NCI-H69 (cell line): ENCODE data around the gene DLX1.
"Not testable (repeated sequence)": the region's sequence is repeated elsewhere in the genome, so short reads cannot be mapped to it uniquely, and the experiment has no call there.

Source experiments
- DNase-seq: peaks from one replicate; lab custom pipeline; 2025; lab: John Stamatoyannopoulos, UW

Gene DLX1

DNA sequence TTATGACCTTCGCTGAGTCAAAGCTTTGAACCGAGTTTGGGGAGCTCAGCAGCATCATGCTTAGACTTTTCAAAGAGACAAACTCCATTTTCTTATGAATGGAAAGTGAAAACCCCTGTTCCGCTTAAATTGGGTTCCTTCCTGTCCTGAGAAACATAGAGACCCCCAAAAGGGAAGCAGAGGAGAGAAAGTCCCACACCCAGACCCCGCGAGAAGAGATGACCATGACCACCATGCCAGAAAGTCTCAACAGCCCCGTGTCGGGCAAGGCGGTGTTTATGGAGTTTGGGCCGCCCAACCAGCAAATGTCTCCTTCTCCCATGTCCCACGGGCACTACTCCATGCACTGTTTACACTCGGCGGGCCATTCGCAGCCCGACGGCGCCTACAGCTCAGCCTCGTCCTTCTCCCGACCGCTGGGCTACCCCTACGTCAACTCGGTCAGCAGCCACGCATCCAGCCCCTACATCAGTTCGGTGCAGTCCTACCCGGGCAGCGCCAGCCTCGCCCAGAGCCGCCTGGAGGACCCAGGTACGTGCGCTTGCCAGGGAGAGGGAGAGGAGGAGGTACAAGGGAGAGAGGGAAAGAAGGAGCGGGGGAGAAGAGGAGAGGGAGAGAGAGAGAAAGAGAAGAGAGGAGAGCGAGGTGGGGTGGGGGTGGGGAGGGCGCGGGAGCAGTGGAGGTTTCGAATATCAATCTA, at the start of gene DLX1:
Gene DLX1 (plus strand): TSS at position 48 of the 700 bp plus-strand sequence. CDS start 171 bp downstream, at position 219.
- DNase-seq = peak; percentile 71

DNA sequence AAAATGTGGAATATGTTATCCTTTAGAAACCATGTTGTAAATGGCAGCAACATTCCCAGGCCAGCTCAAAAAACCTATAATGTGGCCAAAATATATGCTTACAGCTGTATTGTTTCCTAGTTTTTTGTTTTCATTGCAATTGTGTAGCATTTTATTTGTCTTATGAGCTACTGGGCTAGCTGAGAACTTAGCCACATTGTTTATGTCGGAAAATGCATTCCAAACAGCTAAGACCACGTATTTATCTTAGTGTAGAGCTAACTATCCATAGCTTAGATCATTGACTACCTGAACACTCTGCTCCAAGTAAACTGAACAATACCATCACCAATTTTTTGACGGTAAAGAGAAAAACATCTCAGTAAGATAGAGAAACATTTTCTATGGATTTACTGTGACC, 47.2 kb upstream of the DLX1 start:
- DNase-seq = no peak

DNA sequence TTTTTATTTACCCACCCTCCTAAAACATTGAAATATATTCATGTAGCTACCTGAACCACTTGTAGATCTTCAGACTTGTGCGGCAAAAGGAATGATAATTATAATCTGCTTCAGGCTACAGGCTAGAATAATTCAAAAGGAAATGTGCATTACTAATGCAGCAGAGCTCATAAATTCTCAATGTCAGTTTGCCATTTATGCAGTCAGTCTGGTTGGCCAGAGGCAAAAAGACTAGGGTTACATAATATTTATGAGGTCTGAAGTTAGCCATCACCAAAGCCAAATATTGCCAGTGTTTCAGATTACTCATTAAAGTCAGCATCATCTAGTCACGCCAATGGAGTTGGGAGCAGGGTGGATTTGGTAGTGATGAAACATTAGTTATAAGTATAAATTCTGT, 46.7 kb upstream of the DLX1 start:
- peak; percentile 89 for DNase-seq

DNA sequence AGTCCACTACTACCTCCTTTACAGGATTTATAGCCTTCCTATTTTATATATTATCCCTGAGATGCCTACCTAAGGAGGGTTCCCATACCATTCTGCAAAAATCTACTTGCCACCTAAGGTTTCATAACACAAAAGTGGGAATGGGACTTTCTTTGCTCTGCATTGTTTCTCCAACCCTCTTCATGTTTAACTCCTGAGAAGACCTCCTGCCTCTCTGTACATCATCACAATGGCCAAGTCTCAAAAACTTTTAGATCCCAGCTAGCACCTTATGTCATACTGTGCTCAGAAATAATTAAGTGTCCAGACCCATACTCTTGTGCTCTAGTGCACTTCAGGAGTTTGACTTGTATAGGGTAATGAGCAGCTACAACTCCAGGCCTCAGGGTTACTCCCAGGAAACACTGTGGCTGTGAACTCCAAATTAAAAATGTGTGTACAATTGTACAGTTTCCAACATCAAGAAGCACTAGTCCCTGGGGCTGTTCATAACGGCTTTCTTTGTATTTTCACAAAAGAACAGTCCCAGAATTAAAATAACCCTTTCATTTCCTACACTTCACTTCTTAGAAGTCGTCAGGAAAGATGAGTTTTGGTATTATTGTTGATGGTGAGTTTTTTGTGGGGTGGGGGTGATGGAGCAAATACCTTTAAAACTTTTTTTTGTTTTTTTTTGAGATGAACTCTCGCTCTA, 46.1 kb upstream of the DLX1 start:
- DNase-seq = peak; percentile 35

DNA sequence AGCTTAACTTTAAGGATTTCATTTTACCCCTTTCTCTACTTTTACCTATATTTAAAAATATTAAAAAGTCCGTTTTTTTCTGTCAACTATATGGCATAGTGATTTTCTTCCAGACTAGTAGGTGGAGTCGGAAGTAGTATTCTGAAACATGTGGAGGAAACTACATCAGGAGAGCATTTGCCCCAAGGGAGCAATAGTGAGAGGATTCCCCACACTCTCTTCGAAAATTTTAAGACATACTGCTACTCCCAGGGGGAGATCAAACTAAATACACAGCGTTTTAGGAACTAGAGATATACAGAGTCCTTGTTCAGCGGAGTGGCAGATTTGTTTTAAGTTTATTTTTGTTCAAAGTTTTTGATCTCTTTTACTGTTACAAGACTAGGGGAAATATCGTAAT, 45.0 kb upstream of the DLX1 start:
- no peak for DNase-seq

DNA sequence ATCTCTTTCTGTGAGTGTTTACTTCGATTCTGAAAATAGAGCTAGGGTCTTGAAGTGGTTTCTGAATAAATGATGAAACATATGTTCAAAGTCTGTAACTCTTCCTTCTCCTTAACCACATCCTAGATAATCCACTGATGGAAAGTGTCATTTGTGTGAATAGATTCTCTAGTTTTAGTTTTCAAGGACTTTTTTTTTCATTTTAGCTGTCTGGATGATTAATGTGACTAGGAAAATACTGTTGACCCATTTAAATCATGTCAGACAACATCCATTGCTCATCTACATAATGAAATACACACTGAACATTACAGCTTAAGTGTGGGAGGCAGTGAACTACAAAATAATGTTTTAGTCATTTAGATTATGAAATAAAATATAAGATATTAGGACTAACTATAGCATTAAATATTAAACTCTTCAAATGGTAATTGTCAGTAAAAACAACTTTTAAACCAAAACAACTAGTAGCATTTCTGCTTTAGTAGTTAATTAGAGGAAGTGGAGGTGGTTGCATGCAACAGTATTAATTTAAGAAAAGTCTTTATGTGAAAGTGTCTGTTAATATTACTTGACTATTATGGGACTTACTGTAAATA, 39.1 kb upstream of the DLX1 start:
- DNase-seq = no peak

DNA sequence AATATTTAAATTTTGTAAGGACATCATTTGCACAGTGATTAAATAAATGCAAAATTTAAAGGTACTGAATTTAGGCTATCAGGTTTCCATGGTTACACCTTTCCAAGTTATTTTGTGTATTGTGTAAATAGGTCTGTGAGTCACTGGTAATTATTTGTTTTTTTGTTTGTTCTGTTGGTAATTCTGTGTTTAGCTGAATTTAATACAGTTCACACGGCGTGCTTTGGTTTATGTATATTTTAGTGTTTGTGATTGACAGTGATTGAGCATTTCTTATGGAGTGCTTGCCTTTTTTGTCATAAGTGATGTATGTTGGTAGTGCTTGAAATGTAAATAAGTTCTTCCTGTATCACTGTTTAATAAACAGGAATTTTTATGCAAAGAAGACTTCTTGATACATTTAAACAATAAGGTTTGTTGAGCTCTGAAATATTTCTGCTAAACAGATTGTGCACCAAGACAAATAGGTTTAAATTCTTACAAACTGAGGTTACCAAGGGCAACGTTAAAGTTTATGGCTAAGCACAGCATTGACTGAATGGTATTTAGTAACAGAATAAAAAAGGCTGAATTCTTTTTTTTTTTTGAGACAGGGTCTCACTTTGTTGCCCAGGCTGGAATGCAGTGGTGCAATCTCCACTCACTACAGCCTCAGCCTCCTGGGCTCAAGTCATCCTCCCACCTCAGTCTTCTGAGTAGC, 38.3 kb upstream of the DLX1 start:
- DNase-seq = no peak

DNA sequence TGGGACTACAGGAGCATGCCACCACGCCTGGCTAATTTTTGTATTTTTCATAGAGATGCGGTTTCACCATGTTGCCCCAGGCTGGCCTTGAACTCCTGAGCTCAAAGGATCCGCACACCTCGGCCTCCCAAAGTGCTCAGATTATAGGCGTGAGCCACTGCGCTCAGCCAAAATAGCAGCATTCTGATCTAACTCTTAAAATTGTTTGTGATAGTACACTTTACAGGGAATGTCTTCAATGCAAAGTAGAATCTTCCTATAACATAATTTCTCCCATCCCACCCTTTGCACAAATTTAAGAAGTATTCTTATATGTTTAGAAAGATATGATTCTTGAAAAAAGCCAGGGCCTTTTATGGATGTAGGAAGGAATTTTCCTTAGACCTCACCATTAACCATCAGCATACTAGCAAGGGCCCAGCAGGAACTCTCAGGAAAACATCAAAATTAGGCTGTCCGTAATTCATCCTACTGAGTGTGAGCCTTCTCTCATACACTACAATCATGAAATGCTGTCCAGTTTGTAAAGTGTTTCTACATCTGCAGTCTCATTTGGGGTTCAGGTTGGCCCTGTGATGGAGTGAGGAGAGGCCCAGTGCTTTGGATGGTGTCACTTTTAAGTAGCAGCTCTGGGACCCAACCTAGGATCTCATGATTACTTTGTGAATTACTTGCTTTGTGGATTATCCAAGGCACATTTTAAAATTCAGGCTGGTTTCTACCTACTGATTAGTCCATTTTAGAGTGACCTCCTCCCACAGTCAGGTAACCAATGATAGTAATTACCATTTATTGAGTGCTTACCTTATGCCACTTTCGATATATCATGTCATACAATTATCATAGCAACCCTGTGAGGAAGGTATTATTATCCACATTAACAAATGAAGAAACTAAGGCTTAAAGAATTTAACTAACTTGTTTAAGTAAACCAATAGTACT, 37.5 kb upstream of the DLX1 start:
- DNase-seq = peak; percentile 22

DNA sequence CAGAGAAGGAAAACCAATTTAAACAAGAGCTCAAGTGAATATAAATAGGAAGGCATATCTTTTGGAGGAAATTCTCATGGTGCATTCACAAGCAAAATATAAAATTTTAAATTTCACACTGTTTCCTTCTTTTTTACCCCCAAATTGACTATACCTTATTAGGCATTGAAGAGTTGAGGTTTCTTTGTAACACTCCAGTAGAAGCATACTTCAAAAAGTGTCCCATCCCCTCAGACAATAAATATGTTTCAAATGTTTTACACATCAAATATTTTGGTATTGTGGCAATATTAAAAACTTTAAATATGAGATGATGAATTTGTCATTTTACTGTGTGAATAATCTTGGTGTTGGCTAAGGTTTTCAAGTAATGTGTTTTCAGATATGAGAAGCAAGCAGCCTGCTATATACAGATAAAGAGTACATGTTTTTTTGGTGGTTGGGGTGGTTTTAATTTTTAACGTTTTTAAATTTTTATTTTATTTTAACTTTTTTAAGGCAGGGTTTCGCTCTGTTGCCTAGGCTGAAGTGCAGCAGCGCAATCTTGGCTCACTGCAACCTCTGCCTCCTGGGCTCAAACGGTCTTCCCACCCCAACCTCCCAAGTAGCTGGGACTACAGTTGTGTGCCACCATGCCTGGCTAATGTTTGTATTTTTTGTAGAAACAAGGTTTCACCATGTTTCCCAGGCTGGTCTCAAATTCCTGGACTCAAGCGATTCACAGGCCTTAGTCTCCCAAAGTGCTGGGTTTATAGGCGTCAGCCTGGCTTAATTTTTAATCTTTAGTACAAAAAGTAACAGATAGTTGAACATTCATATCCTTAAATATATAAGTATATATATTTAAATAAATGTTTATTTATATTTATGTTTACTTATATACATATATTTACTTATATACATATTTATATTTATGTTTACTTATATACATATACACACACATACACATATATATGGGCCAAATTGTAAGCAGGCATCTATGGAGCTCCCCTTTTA, 36.5 kb upstream of the DLX1 start:
- DNase-seq = no peak

DNA sequence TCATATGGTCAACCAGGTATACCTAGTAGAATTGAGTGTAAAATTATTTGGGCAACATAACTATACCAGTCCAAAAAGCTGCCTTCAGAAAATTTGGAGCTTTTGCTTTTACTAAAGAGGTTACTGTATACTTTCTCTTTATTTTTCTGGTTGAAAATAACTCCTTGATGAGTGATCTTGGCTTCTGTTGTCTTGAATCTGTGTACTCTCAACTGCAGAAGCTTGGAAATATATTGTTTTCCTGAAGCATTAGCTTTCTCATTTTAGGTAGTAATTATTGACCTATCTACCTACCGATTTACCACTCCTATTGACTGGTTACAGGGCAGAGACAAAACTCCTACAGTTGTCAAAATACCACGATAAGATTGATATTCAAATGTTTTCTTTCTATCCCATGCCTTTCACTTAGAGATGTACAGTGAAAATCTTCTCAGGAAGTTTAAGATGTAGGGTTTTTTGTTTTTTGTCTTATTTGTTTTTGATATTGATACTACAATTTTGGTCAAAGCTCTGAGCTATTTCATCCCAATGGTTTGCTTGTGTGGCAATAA, 35.7 kb upstream of the DLX1 start:
- DNase-seq = no peak

DNA sequence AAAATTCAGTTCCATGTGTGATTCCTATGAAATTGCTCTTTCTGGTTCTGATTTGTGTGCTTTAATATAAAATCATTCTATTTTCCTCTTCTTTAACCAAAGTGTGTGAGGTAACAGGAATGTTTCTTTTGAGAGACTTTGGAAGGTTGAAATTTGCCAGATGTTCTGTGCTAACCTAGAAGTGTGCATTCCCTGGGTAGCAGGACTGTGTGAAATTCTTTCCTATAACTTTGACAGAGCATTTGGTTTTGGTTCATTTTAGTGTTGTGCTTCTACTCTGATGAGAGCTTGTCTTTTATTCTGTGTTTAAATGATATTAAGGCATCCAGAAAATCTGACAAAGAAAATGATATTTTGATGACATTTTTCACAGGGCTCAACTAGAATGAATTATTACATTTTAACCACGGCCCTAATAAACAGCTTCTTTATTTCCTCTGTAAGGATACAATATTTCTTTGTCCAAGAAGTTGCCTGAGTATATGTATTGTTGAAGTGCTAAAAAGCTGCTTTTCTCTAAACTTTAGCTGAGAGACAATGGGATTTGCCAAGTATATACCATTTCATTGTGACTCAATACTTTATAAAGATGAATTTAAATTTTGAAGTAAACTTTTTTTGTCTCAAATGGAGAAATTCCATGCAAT, 34.7 kb upstream of the DLX1 start:
- DNase-seq = no peak

DNA sequence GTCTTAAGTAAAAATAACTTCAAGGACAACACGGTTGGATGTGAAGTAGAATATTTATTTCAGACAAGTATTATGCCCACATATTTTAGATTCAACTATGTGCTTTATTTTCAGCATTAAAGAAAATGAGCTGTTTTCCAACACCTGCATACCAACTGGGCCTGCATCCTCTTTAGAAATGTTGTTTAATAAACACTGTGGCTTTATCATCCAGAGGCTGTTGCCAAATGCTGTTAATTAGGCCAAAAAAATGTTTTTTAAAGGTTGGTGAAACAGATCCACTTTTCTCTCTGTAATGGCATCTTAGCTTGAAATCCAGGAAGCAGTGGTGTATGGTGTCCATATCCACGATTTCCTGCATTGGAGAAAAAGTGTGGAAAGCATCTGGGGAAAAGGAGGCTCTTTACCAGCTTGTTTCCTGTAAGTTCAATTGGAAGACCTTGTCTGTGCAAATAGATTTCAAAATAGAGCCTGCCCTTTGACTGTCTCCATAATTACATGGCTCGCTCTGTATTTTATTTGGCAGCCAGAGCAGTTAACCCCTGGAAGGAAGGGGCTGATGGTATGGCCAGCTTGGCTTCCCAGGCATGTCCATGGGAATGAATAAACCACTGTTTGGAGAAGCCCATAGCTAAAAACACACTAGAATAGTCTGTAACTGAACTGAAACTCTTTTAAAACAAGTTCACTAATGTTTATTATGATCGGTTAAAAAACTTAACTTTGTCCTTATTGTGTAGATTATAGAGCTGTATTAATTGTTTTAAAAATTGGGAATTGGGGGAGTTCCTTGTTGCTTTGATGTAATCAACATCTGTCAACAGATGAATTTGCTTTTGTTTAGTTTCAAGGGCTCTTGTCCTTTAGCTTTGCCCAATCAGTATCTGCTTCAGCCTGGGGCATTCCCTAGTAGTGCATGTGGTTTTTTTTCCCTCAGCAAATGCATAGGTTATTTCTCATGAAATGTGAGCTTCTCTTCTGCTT, 33.0 kb upstream of the DLX1 start:
- peak; percentile 87 for DNase-seq

DNA sequence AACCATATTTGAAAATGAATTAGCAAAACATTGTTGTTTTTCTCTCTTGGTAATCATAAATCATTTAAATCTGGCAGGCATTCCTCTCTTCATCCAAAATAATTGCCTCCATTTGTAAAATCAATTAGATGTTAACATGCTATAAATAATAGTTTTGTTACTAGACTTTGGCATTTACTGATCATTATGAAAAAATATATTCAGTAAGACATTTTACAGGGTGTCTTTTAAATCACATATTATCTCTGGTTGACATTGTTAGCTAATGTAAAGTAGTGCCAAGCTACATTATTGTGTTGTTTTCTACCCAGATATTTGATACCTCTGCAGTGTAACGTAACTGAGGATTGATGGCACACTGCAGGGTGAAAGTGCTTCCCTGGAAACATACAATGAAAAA, 31.8 kb upstream of the DLX1 start:
- no peak for DNase-seq

DNA sequence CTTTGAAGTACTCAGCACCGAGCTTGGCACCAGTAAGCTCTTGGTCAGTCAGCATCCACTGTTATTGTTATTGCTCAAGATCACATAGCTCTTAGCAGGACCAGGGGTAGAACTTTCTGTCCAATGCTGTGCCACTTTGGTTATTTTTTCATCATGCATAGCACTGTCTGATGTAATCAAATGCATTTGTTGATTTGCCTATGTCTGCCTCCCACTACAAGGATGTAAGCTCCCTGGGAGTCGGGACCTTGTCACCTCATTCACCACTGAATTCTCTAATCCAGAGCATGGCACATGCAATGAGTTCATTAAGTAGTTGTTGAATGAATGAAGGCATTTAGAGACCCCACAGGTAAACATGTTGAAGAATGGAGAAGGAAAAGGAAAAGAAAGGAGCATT, 29.0 kb upstream of the DLX1 start:
- no peak for DNase-seq

DNA sequence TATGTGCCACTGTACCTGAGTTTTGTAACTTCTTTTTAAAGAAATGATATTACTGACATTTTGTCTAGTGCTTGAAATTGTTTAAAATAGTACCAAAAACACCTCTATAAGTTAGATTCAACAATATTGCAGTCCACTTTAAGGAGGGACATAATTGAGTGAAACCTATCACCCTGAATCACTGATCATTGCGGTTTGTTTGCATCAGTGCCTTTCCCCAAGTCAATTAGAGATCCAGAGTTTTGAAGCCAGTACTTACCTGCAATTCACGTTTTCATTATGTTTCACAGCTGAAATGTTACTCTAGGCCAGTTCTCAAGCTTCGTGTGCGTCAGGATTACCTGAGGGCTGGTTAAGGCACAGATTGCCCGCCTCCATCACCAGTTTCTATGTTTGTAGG, 26.6 kb upstream of the DLX1 start:
- DNase-seq = no peak

DNA sequence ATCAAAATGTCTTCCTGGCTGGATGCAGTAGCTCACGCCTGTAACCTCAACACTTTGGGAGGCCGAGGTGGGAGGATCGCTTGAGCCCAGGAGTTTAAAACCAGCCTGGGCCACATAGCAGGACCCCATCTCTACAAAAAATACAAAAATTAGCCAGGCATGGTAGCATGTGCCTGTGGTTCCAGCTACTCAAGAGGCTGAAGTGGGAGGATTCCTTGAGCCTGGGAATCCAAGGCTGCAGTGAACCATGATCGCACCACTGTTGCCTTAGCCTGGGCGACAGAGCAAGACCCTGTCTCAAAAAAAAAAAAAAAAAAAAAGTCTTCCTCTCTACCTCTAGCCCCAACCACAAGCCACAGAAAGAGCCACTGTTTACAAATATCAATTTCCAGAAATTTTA, 25.2 kb upstream of the DLX1 start:
- DNase-seq = not testable (repeated sequence)

DNA sequence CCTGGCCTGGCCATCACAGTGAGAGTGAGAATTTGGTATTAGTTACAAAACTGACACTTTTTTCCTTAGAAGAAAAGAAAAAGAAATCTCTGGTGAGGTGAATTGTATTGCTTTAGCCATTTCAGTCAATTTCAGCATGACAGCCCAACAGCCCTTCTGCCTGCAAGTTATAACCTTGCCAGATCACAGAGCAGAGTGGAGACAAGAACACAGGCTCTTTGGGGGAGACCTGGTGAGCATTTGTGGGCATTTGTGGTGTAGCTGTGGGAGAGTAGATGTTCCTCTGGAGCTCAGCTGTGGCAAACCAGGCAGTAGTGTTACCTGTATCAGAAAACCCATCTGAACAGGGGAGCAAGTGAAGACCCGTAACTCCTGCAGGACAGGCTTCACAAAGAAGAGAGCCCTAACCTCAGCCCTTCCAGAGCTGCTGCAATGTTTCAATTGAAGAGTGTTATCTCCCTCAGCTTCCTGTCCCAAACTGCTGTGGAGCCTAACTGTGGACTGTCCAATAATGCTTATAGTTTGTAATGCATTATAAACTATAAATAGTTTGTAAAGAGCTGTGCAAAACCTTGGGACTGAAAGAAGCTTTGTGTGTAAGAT, 22.8 kb upstream of the DLX1 start:
- no peak for DNase-seq

DNA sequence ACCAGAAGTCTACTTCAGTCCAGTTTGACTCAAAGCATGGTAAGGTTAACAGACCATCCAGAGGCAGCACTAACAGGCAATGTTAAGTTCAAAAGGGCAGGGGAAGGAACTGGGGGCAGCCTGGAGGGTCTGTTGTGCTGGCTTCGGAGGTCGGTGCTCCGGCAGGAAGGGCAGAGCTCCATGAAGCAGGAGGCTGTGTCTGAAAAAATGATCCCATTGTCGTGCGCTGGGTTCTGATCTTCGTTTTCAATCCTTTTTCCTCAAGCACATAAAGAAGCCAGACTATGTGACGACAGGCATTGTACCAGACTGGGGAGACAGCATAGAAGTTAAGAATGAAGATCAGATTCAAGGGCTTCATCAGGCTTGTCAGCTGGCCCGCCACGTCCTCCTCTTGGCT, 21.9 kb upstream of the DLX1 start:
- DNase-seq = no peak
